CD14-positive monocyte (primary cell): ENCODE data around the gene GPS2. TPM values are rescaled to one million over a fixed set of nuclear protein-coding genes. Genes with fewer than 3 reads are reported as not detected.

Experiments used
- DNase-seq, 3 donors: peaks; one replicate each; pipeline ENCODE4 v3.0.0-alpha.2; 2011 to 2022
- H2AFZ ChIP-seq: 2 replicates; pipeline ENCODE4 v1.6.0; 2012; ENCODE audit warnings: mild to moderate bottlenecking, low read depth, low read length, inconsistent platforms; ENCODE audit not compliant: insufficient read depth, poor library complexity, severe bottlenecking
- H3K27ac ChIP-seq, 2 donors: 1 replicate in 1 of 2; 2 replicates in 1 of 2; pipeline ENCODE4 v1.5.1; 2012 to 2013; ENCODE audit warnings: low read length in 2 of 2, control low read depth in 1 of 2, inconsistent platforms in 1 of 2, low read depth in 1 of 2, mild to moderate bottlenecking in 1 of 2
- H3K27me3 ChIP-seq, 2 donors: one replicate each; pipeline versions ENCODE4 v1.6.0 to v1.6.1; 2011 to 2013; ENCODE audit warnings: low read length in 2 of 2; ENCODE audit not compliant: control insufficient read depth in 2 of 2, insufficient read depth in 2 of 2
- H3K36me3 ChIP-seq, 2 donors: replicated peaks in 1 of 2; 1 replicate in 1 of 2; 2 replicates in 1 of 2; pipeline versions ENCODE4 v1.5.1 to v1.6.1; 2012 to 2013; ENCODE audit warnings: low read length in 2 of 2, control low read depth in 1 of 2, inconsistent platforms in 1 of 2, mild to moderate bottlenecking in 1 of 2; ENCODE audit not compliant: insufficient read depth in 2 of 2, control insufficient read depth in 1 of 2
- H3K4me1 ChIP-seq, 2 donors: 1 replicate in 1 of 2; 2 replicates in 1 of 2; pipeline versions ENCODE4 v1.5.1 to v1.6.1; 2012 to 2013; ENCODE audit warnings: low read length in 2 of 2, control low read depth in 1 of 2, inconsistent platforms in 1 of 2, mild to moderate bottlenecking in 1 of 2, moderate library complexity in 1 of 2; ENCODE audit not compliant: insufficient read depth in 2 of 2, control insufficient read depth in 1 of 2
- H3K4me2 ChIP-seq: replicated peaks from 2 replicates; pipeline ENCODE3; 2012; ENCODE audit warnings: low read length, moderate library complexity, mild to moderate bottlenecking; ENCODE audit not compliant: poor library complexity, severe bottlenecking; ENCODE audit errors: extremely low read depth
- H3K4me3 ChIP-seq, 3 experiments: fragments of 200-600 bp in 1 of 3; sonication (generic) in 1 of 3; replicated peaks in 1 of 3; 1 replicate in 2 of 3; 2 replicates in 1 of 3; pipeline ENCODE4 v1.5.1; 2011 to 2013; ENCODE audit warnings: low read length in 3 of 3, mild to moderate bottlenecking in 3 of 3, control low read depth in 2 of 3, low read depth in 2 of 3, inconsistent platforms in 1 of 3, moderate library complexity in 1 of 3
- H3K79me2 ChIP-seq: 2 replicates; pipeline ENCODE4 v1.6.0; 2012; ENCODE audit warnings: mild to moderate bottlenecking, control low read depth, inconsistent platforms, low read length, moderate library complexity; ENCODE audit not compliant: insufficient read depth
- H3K9ac ChIP-seq: 2 replicates; pipeline ENCODE4 v1.6.0; 2017; ENCODE audit warnings: low read length, mild to moderate bottlenecking; ENCODE audit not compliant: insufficient read depth, poor library complexity, severe bottlenecking
- H3K9me3 ChIP-seq, 2 donors: replicated peaks in 1 of 2; 1 replicate in 1 of 2; 2 replicates in 1 of 2; pipeline versions ENCODE4 v1.5.1 to v1.6.1; 2012 to 2013; ENCODE audit warnings: low read length in 2 of 2, control low read depth in 1 of 2; ENCODE audit not compliant: control insufficient read depth in 1 of 2, insufficient read depth in 1 of 2
- H4K20me1 ChIP-seq: 2 replicates; pipeline ENCODE4 v1.6.0; 2012; ENCODE audit warnings: mild to moderate bottlenecking, low read length, control low read depth, moderate library complexity; ENCODE audit not compliant: insufficient read depth
- H3K27ac Mint-ChIP-seq, 7 donors: one replicate each; pipeline ENCODE4 v1.8.0; 2020; ENCODE audit warnings: mild to moderate bottlenecking in 7 of 7, mixed read lengths in 7 of 7, moderate library complexity in 6 of 7, inconsistent platforms in 2 of 7
- H3K27me3 Mint-ChIP-seq, 3 donors: one replicate each; pipeline ENCODE4 v1.8.0; 2021 to 2022; ENCODE audit warnings: low read depth in 3 of 3, mild to moderate bottlenecking in 3 of 3, mixed read lengths in 3 of 3, moderate library complexity in 3 of 3, inconsistent platforms in 1 of 3
- H3K36me3 Mint-ChIP-seq, 2 donors: one replicate each; pipeline ENCODE4 v1.8.0; 2020; ENCODE audit warnings: mixed read lengths in 2 of 2, inconsistent platforms in 1 of 2, mild to moderate bottlenecking in 1 of 2
- H3K4me1 Mint-ChIP-seq: one replicate; pipeline ENCODE4 v1.8.0; 2020; ENCODE audit warnings: mild to moderate bottlenecking, mixed read lengths
- H3K4me3 Mint-ChIP-seq, 2 donors: one replicate each; pipeline ENCODE4 v1.8.0; 2020; ENCODE audit warnings: mild to moderate bottlenecking in 2 of 2, mixed read lengths in 2 of 2, moderate library complexity in 1 of 2
- H3K9me3 Mint-ChIP-seq, 7 donors: one replicate each; pipeline ENCODE4 v1.8.0; 2020 to 2022; ENCODE audit warnings: mixed read lengths in 7 of 7, mild to moderate bottlenecking in 6 of 7, moderate library complexity in 6 of 7, inconsistent platforms in 2 of 7
- WGBS: methylation state at CpG from one replicate; pipeline ENCODE4 v1.1.5; 2013; ENCODE audit warnings: missing lambda C conversion rate; ENCODE audit not compliant: insufficient coverage; 5-methylcytosine and 5-hydroxymethylcytosine counted together
- intact Hi-C, 2 donors: fragments of 100-400 bp; cut with micrococcal nuclease; formaldehyde crosslinking; loops; one replicate each; pipeline versions ENCODE4 v1.15.0 to v1.15.1; 2023
- polyA plus RNA-seq, 3 donors: library from polyadenylated mRNA; depleted of rRNA in 1 of 3; unstranded in 2 of 3; stranded (reverse) in 1 of 3; fragments of 300-500 nt in 2 of 3; fragments of >200 nt in 1 of 3; fragmentation: Illumina TruSeq in 2 of 3; gene quantifications; 1 replicate in 2 of 3; 2 replicates in 1 of 3; pipeline ENCODE4 v1.2.3, GENCODE V29; 2012 to 2021
- TF ChIP-seq, protein P1 (sequence below): fragments of 200-600 bp; IDR thresholded peaks from one replicate; pipeline ENCODE4 v1.8.0; 2022; ENCODE audit warnings: antibody characterized with exemption, mild to moderate bottlenecking

GPS2 gene
- polyA plus RNA-seq, 3 donors, result 53.5 to 162 (median 59.6) TPM

- TF ChIP-seq, protein P1, sequence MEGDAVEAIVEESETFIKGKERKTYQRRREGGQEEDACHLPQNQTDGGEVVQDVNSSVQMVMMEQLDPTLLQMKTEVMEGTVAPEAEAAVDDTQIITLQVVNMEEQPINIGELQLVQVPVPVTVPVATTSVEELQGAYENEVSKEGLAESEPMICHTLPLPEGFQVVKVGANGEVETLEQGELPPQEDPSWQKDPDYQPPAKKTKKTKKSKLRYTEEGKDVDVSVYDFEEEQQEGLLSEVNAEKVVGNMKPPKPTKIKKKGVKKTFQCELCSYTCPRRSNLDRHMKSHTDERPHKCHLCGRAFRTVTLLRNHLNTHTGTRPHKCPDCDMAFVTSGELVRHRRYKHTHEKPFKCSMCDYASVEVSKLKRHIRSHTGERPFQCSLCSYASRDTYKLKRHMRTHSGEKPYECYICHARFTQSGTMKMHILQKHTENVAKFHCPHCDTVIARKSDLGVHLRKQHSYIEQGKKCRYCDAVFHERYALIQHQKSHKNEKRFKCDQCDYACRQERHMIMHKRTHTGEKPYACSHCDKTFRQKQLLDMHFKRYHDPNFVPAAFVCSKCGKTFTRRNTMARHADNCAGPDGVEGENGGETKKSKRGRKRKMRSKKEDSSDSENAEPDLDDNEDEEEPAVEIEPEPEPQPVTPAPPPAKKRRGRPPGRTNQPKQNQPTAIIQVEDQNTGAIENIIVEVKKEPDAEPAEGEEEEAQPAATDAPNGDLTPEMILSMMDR, result no peak
- Histone ChIP-seq H3K36me3 (peaks cover 35 to 43% of the 10 kb centered on the region in 2 donors), H3K9me3 (no peaks in the 10 kb centered on the region), H4K20me1 (peaks cover 7% of the 10 kb centered on the region), H3K79me2 (peaks cover 18% of the 10 kb centered on the region), H2AFZ (no peak overlapping the region), H3K9ac (no peak overlapping the region), H3K4me3 (no peak overlapping the region), H3K27ac (no peak overlapping the region), H3K4me2 (no peak overlapping the region), H3K4me1 (peaks cover 31 to 36% of the 10 kb centered on the region in 2 donors), H3K27me3 (no peaks in the 10 kb centered on the region)
- Mint-ChIP-seq H3K27me3 (peaks cover 0 to 3% (median 0%) of the 10 kb centered on the region in 3 donors), H3K27ac (no peak overlapping the region), H3K4me1 (peaks cover 29% of the 10 kb centered on the region), H3K36me3 (peaks cover 30 to 46% of the 10 kb centered on the region in 2 donors), H3K9me3 (no peaks in the 10 kb centered on the region), H3K4me3 (peak overlapping the region in 1 of 2 donors; percentile 53)
- intact Hi-C loops, result loop anchor here in 1 of 2 donors (10.0 kb wide), 1 partner anchor 247 kb away; the partner anchor contains the start of gene CD68
- WGBS, result 96% methylated on average over 11 of the region's 17 CpGs
- DNase-seq, result no peak
These were observed 12.3 kb upstream of the GPS2 start for GRCh38 chr17:7327501-7327900.

GRCh38 chr17:7327056-7327455, 11.9 kb upstream of the GPS2 start:
- WGBS, result no CpG with 5 or more reads among the region's 7 CpGs
- intact Hi-C loops, result loop anchor here in 1 of 2 donors (10.0 kb wide), 1 partner anchor 248 kb away; the partner anchor contains the start of gene CD68

More at GRCh38 chr17:7327056-7327455, 11.9 kb upstream of the GPS2 start:
- H4K20me1 ChIP-seq, result peaks cover 7% of the 10 kb centered on the region
- TF ChIP-seq, protein P1, result no peak
- peak overlapping the region in 1 of 7 donors; percentile 42 for H3K27ac Mint-ChIP-seq
- H3K9me3 ChIP-seq, result no peaks in the 10 kb centered on the region
- peaks cover 34 to 51% of the 10 kb centered on the region in 2 donors for H3K36me3 Mint-ChIP-seq
- no peak overlapping the region for H3K4me3 Mint-ChIP-seq
- H3K4me1 Mint-ChIP-seq, result peaks cover 24% of the 10 kb centered on the region
- H3K27ac ChIP-seq, result no peak overlapping the region
- no peaks in the 10 kb centered on the region for H3K27me3 ChIP-seq
- H2AFZ ChIP-seq, result no peak overlapping the region
- H3K36me3 ChIP-seq, result peaks cover 39 to 47% of the 10 kb centered on the region in 2 donors
- no peak overlapping the region for H3K4me3 ChIP-seq
- H3K9ac ChIP-seq, result no peak overlapping the region
- peaks cover 18% of the 10 kb centered on the region for H3K79me2 ChIP-seq
- H3K4me1 ChIP-seq, result peaks cover 27 to 31% of the 10 kb centered on the region in 2 donors
- no peaks in the 10 kb centered on the region for H3K9me3 Mint-ChIP-seq
- H3K27me3 Mint-ChIP-seq, result peaks cover 0 to 2% (median 0%) of the 10 kb centered on the region in 3 donors
- H3K4me2 ChIP-seq, result no peak overlapping the region
- DNase-seq, result no peak
